Limb (tissue), 2 donors: Measurements from ENCODE around the gene PSENEN.
"Not testable (repeated sequence)": the region's sequence is repeated elsewhere in the genome, so short reads cannot be mapped to it uniquely, and the experiment has no call there.

ENCODE experiments used
- DNase-seq, 2 donors: peaks; one replicate each; pipeline ENCODE4 v3.0.0-alpha.2; 2016; ENCODE audit errors: extremely low spot score in 2 of 2

PSENEN gene

DNA sequence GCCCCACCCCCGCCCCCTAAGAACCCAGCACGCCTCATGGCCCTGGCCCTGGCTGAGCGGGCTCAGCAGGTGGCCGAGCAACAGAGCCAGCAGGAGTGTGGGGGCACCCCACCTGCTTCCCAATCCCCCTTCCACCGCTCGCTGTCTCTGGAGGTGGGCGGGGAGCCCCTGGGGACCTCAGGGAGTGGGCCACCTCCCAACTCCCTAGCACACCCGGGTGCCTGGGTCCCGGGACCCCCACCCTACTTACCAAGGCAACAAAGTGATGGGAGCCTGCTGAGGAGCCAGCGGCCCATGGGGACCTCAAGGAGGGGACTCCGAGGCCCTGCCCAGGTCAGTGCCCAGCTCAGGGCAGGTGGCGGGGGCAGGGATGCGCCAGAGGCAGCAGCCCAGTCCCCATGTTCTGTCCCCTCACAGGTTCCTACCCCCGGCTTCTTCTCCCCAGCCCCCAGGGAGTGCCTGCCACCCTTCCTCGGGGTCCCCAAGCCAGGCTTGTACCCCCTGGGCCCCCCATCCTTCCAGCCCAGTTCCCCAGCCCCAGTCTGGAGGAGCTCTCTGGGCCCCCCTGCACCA lies 41.9 kb downstream of the PSENEN start:
- no peak for DNase-seq

DNA sequence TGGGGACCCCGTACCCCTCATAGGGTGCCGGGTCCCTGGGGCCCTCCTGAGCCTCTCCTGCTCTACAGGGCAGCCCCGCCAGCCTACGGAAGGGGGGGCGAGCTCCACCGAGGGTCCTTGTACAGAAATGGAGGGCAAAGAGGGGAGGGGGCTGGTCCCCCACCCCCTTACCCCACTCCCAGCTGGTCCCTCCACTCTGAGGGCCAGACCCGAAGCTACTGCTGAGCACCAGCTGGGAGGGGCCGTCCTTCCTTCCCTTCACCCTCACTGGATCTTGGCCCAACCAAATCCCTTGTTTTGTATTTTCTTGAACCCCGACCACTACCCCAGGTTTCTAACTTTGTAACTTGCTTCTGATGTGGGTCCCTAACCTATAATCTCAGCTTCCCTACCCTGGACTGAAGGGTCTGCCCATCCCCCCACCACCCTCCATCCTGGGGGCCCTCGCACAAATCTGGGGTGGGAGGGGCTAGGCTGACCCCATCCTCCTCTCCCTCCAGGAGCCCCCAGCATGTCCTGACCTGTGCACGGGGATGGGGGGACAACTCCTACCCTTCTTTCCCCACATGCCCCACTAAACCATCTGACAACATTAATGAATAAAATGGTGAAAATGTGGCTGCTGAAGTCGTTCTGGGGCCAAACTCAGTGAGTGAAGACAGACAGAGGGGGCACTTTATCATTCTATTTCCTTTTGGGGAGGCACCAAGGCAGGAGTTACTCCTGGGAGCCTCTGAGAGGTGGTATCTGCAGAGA lies 42.9 kb downstream of the PSENEN start:
- DNase-seq, result no peak

DNA sequence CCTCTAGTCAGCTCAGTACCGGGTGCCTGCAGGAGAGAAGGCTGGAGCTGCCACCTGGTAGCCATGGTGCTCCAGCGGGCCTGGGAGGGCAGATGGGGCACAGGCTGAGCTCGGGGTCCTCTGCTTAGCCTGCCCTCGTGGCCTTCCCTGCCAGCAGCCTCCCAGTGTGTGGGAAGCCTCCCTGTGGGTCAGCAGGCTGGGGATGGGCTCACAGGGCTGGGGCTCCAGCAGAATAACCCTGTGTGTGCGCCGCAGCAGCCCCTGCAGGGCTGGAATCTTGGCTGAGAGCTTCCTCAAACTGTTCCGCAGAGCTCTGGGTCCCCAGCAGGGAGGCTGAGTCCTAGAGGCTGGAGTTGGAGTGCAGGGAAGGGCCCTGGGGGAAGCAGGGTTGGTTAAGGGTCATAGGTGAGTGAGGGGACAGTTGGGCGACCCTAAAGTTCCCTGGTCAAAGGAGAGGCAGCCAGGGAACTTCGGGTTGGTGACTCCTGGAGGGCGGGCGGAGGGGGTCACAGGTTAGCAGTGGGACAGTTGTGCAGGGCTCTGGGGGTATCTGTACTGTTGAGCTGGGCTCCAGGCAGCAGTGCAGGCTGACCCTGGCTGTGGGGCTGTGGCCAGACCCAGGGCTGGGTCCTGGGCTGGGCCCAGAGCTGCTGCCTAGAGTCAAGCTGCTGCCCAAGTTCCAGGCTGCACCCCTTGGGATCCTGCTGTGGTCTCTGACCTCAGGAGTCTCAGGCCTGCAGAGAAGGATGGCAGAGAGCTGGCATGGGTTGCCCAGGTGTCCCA lies 43.9 kb downstream of the PSENEN start:
- no peak for DNase-seq

DNA sequence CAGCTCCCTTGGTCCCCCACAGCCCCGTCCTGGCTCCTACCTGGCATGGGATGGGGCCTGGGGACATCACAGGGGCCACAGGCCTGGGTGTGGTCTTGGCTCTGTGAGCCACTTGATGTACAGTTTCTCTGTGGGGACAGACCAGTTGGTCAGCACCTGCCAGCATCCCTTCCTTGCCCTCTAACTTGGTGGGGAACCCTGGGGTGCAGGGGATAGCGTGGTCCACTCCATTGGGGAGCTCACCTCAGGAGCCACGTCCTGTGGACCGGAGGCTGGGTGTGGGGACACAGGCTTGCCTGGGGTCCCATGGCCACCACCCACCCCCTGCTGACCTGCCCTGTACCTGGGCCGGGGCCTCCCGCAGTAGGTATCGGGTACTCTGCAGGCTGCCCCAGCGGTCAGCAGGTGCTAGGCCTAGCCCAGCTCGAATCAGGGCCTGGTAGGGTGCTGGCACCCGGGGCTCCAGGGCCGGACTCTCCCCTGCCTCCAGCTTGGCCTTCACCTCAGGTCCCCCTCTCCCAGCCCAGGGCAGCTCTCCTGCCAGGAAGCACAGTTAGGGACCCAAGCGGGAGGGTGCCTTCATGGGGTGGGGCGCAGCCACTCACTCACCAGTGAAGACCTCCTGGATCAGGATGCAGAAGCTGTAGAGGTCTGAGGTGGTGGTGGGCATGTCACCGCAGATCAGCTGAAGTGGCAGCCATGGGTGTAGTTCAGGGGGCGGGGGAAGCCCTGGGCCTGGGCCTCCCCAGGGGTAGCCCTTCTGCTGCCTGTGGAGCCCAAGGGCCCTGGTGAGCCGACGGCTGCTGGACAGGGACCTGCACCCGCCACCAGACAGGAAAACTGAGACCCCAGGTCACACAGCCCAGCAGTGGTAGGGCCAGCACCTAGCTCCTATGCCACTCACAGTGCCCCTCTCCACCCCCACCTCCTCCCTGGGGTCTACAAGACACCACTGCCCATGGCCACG lies 44.8 kb downstream of the PSENEN start:
- DNase-seq, result no peak

DNA sequence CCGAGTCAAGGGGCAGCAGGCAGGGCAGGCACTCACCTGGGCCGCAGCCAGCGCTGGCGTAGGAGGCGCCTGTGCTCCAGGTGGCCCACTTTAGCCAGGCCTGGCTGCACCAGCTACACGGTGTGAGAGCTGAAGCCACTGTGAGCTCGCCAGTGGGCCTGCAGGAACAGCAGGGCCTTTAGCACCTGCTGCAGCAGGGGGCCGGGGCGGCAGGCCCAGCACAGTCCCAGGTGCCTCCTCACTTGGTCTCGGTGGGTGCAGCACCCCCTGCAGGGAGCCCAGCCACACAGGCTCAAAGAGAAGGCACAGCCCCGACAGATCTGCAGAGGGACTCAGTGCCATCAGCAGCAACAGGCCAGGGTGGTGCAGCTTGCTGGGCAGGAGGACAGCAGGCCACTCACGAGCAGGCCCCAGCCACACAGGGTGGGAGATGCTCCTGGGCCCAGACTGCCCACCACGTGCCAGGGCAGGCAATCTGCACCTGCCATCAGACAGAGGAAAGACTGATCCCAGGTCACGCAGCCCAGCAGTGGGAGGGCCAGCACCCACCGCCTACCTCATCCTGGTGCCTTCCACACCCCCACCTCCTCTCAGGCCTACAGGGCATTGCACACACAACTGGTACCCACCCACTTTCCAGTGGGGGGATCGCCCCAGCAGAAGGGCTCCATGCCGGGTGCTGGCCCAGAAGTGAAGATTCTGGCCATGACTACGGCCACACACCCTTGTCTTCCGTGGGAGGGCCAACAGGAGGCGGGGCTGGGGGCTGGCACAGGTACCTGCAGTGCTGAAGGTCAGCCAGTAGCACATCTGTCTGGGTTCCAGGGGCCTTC lies 45.7 kb downstream of the PSENEN start:
- DNase-seq, result no peak

DNA sequence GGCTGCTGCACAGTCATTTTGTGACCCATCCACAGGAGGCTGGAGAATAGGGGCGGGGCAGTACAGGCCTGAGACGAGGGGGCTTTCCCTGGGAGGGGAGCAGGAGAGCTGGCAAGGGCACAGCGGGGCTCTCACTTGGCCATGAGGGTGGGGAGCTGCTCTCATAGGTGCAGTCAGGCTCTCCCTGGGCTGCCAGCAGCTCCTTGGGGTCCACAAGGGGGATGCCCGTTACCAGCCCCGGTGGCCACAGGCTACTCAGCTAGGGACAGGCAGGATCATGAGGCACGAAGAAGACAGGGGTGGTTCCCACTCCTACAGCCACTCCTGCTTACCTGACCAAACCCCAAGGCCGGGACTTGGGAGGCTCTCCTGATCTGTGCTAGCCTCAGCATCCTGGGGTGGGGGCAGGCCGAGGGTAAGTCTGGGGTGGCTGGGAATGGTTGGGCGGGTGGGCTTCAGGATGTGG lies 46.4 kb downstream of the PSENEN start:
- DNase-seq, result no peak

DNA sequence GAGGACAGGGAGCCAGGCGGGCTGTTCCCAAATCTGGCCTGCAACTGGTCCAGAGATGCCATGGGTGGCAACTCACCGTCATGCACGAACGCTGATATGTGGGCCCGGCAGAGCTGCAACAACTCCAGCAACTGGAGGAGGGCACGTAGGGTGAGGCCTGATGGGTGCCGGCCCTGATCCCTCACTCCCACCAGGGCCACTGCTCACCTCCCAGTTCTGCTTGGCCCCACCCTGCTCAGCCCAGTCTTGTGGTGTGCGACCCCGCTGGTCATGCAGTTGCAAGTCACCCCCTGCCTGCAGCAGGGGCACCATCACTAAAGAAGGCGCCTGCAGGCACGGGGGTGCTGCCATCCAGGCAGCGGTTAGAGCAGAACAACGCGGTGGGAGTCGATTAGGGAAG lies 46.9 kb downstream of the PSENEN start:
- no peak for DNase-seq

DNA sequence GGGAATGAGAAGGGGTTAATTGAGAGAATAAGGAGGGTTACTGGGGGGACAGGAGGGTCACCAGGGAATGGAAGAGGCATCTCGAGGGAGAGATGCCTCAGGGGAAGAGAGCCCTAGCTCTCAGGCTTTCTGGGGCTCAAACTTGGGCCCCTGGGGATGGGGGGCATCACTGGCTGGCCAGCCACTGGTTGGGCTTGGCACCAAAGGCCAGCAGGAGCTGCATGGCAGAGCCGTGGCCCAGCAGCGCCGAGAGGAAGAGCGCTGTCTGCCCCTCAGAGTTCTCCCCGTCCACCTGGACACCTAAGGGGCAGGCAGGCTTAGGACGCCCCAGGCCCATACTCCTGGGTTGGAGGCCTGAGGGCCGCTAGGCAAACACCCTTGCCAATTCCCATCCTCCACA lies 47.4 kb downstream of the PSENEN start:
- no peak for DNase-seq

DNA sequence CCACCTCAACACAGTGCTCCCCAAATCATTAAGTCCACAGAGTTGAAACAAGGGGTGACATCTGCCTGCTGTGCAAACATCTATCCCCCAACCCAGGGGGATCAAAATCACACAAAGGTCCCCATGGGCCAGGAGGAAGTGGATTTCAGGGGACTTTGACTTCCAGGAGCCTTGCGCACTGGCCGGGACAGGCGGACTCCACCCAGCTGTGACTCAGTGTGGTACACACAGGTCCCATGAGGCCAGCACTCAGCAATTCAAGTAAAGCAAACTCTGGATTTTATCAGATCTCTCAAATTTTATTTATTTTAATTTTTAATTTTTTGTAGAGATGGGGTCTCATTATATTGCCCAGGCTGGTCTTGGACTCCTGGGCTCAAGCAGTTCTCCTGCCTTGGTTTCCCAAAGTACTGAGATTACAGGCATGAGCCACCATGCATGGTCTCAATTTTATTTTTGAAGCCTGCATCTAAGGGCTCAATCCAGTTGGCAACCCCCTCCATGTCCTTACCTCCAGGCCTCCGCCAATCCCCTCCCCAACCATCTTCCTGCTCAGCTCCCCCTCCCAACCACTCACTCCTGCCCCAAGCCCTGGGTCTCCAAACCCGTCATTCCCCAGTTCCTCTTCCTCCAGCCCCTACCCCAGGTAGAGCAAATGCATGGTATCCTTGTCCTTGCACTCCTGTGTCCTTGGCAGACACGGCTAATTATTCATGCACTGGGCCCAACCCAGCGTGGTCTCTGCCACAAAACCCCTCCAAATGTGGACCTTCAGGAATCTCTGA lies 48.1 kb downstream of the PSENEN start:
- DNase-seq, result no peak

DNA sequence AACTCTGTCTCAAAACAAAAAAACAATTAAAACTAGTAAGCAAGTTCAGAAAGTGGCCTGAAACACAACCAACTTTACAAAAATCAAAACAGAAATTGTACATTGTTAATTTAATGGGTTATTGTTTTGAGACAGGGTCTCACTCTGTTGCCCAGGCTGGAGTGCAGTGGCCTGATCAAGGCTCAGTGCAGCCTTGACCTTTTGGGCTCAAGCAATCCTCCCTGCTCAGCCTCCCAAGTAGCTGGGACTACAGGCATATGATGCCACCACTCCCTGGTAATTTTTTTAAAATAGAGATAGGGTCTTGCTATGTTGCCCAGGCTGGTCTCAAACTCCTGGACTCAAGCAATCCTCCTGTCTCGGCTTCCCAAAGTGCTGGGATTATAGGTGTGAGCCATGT lies 50.1 kb downstream of the PSENEN start:
- DNase-seq, result not testable (repeated sequence)
